WTC11 (cell line): ENCODE results near the gene NDRG2. TPM values are rescaled to one million over a fixed set of nuclear protein-coding genes. Genes with fewer than 3 reads are reported as not detected.

Experiments used
- ATAC-seq: fragments of 200-7000 bp; cut with Tn5 transposase; 2 replicates; pipeline ENCODE4 v1.10.0; 2021; ENCODE audit warnings: mild to moderate bottlenecking, moderate library complexity
- CTCF ChIA-PET: fragments of 300-600 bp; sonication (Branson Sonifier 250); formaldehyde crosslinking; loops from one replicate; lab custom pipeline; 2021; ENCODE audit warnings: antibody characterized with exemption; lab: Charles Lee
- POLR2A ChIA-PET: fragments of 350-600 bp; sonication (Branson Sonifier 250); formaldehyde crosslinking; loops from one replicate; lab custom pipeline; 2021; ENCODE audit warnings: antibody characterized with exemption; lab: Charles Lee
- DNase-seq: peaks from one replicate; pipeline ENCODE4 v3.0.0; 2021; ENCODE audit warnings: low spot score
- H3K27ac Mint-ChIP-seq: 2 replicates; pipeline ENCODE4 v1.8.0; 2021; ENCODE audit warnings: mixed read lengths
- H3K27me3 Mint-ChIP-seq: 2 replicates; pipeline ENCODE4 v1.8.0; 2021; ENCODE audit warnings: low read depth, mild to moderate bottlenecking, moderate library complexity, mixed read lengths
- H3K36me3 Mint-ChIP-seq: 2 replicates; pipeline ENCODE4 v1.8.0; 2021; ENCODE audit warnings: mixed read lengths
- H3K4me1 Mint-ChIP-seq: 2 replicates; pipeline ENCODE4 v1.8.0; 2022; ENCODE audit warnings: mixed read lengths
- H3K4me3 Mint-ChIP-seq: 2 replicates; pipeline ENCODE4 v1.8.0; 2021; ENCODE audit warnings: mild to moderate bottlenecking, moderate library complexity, mixed read lengths
- H3K9me3 Mint-ChIP-seq: 2 replicates; pipeline ENCODE4 v1.8.0; 2021; ENCODE audit warnings: mixed read lengths
- AFF4 ChIP-seq: sonication (generic); formaldehyde crosslinking; IDR thresholded peaks from 2 replicates; pipeline ENCODE4 v1.8.1; 2023; ENCODE audit warnings: mild to moderate bottlenecking, missing genetic modification reagents, borderline replicate concordance
- AR ChIP-seq: fragments of 250-450 bp; sonication (Bioruptor Pico); IDR thresholded peaks from 2 replicates; pipeline ENCODE4 v1.9.0; 2021; ENCODE audit warnings: mild to moderate bottlenecking
- CREB1 ChIP-seq: sonication (generic); formaldehyde crosslinking; IDR thresholded peaks from 2 replicates; pipeline ENCODE4 v1.8.0; 2023; ENCODE audit warnings: mild to moderate bottlenecking, missing genetic modification reagents
- ERG ChIP-seq: fragments of 250-450 bp; sonication (Bioruptor Pico); IDR thresholded peaks from 2 replicates; pipeline ENCODE4 v1.8.0; 2021; ENCODE audit warnings: mild to moderate bottlenecking
- FOXK1 ChIP-seq: sonication (generic); formaldehyde crosslinking; IDR thresholded peaks from 2 replicates; pipeline ENCODE4 v1.8.0; 2022; ENCODE audit warnings: mild to moderate bottlenecking, moderate library complexity, missing genetic modification reagents
- FOXP4 ChIP-seq: sonication (generic); formaldehyde crosslinking; IDR thresholded peaks from 2 replicates; pipeline ENCODE4 v1.8.0; 2022; ENCODE audit warnings: mild to moderate bottlenecking, missing genetic modification reagents
- IRF1 ChIP-seq: sonication (generic); formaldehyde crosslinking; IDR thresholded peaks from 2 replicates; pipeline ENCODE4 v1.8.0; 2023; ENCODE audit warnings: missing genetic modification reagents
- IRF2 ChIP-seq: sonication (generic); formaldehyde crosslinking; IDR thresholded peaks from 2 replicates; pipeline ENCODE4 v1.8.0; 2022; ENCODE audit warnings: low read depth, missing genetic modification reagents, borderline replicate concordance
- JAZF1 ChIP-seq: fragments of 250-450 bp; sonication (Bioruptor Pico); IDR thresholded peaks from 2 replicates; pipeline ENCODE4 v1.9.0; 2021; ENCODE audit warnings: moderate library complexity, mild to moderate bottlenecking, inconsistent platforms
- KAT7 ChIP-seq: sonication (generic); formaldehyde crosslinking; IDR thresholded peaks from 2 replicates; pipeline ENCODE4 v1.8.1; 2023; ENCODE audit warnings: missing genetic modification reagents, mild to moderate bottlenecking, borderline replicate concordance
- MAX ChIP-seq: sonication (generic); formaldehyde crosslinking; IDR thresholded peaks from 2 replicates; pipeline ENCODE4 v1.8.0; 2022; ENCODE audit warnings: mild to moderate bottlenecking, missing genetic modification reagents
- MXD4 ChIP-seq: fragments of 250-450 bp; sonication (Bioruptor Pico); IDR thresholded peaks from 2 replicates; pipeline ENCODE4 v1.8.0; 2021; ENCODE audit warnings: mild to moderate bottlenecking, moderate library complexity, borderline replicate concordance
- NR1H2 ChIP-seq: sonication (generic); formaldehyde crosslinking; IDR thresholded peaks from 2 replicates; pipeline ENCODE4 v1.9.0; 2021; ENCODE audit warnings: mild to moderate bottlenecking, moderate library complexity, missing genetic modification reagents
- NR2C2 ChIP-seq: sonication (generic); formaldehyde crosslinking; IDR thresholded peaks from 2 replicates; pipeline ENCODE4 v1.8.0; 2022; ENCODE audit warnings: mild to moderate bottlenecking, missing genetic modification reagents
- NR3C1 ChIP-seq: sonication (generic); formaldehyde crosslinking; conservative IDR thresholded peaks from 2 replicates; pipeline ENCODE4 v1.8.1; 2023; ENCODE audit warnings: low read depth, mild to moderate bottlenecking, missing genetic modification reagents
- PRRX2 ChIP-seq: fragments of 250-450 bp; sonication (Bioruptor Pico); IDR thresholded peaks from 2 replicates; pipeline ENCODE4 v1.8.0; 2021; ENCODE audit warnings: mild to moderate bottlenecking
- TP53 ChIP-seq: sonication (generic); formaldehyde crosslinking; IDR thresholded peaks from 2 replicates; pipeline ENCODE4 v1.8.1; 2023; ENCODE audit warnings: mild to moderate bottlenecking, missing genetic modification reagents
- ZBTB21 ChIP-seq: sonication (generic); formaldehyde crosslinking; IDR thresholded peaks from 2 replicates; pipeline ENCODE4 v1.8.1; 2023; ENCODE audit warnings: mild to moderate bottlenecking, missing genetic modification reagents, borderline replicate concordance
- ZMAT4 ChIP-seq: fragments of 250-450 bp; sonication (Bioruptor Pico); IDR thresholded peaks from 2 replicates; pipeline ENCODE4 v1.9.0; 2021; ENCODE audit warnings: mild to moderate bottlenecking
- ZNF416 ChIP-seq: fragments of 250-450 bp; sonication (Bioruptor Pico); IDR thresholded peaks from 2 replicates; pipeline ENCODE4 v1.9.0; 2021; ENCODE audit warnings: mild to moderate bottlenecking, inconsistent platforms
- total RNA-seq: library from RNA; stranded (reverse); gene quantifications from 3 replicates; pipeline ENCODE4 v1.2.3, GENCODE V29; 2021

NDRG2 gene
- total RNA-seq, 1 experiment from 2014 or later, result 32.2 TPM

GRCh38 chr14:20997115-20997514 lies 27.7 kb downstream of the NDRG2 start:
- H3K27me3 Mint-ChIP-seq, result no peaks in the 10 kb centered on the region; the same call in 1 of the 2 replicates
- no peaks in the 10 kb centered on the region for H3K9me3 Mint-ChIP-seq
- no peak overlapping the region for H3K4me3 Mint-ChIP-seq
- H3K4me1 Mint-ChIP-seq, result peaks cover 18% of the 10 kb centered on the region
- CTCF ChIA-PET, result interaction anchor here (0.6 to 5.6 kb wide), 11 partner anchors 9 to 171 kb away, joined by 3 to 78 read pairs (median 5); no protein-coding TSS in a partner anchor
- TF ChIP-seq AFF4 (CRISPR knock-in tag), result no peak
- no peak for TF ChIP-seq PRRX2 (CRISPR knock-in tag)
- TF ChIP-seq AR, result no peak
- no peak for TF ChIP-seq ZNF416 (CRISPR knock-in tag)
- no peak for TF ChIP-seq IRF1 (CRISPR knock-in tag)
- TF ChIP-seq NR1H2, result no peak
- TF ChIP-seq IRF2 (CRISPR knock-in tag), result no peak
- no peak for TF ChIP-seq NR3C1 (CRISPR knock-in tag)
- TF ChIP-seq CREB1 (CRISPR knock-in tag), result no peak
- H3K36me3 Mint-ChIP-seq, result peaks cover 46% of the 10 kb centered on the region
- H3K27ac Mint-ChIP-seq, result peak overlapping the region; percentile 78; the same call in 1 of the 2 replicates
- DNase-seq (no peak), ATAC-seq (no peak)
- POLR2A ChIA-PET, result interaction anchor here (0.6 to 0.7 kb wide), 2 partner anchors 74 to 196 kb away, joined by 5 to 8 read pairs; no protein-coding TSS in a partner anchor

GRCh38 chr14:20996521-20996920 lies 28.3 kb downstream of the NDRG2 start:
- no peak for DNase-seq
- POLR2A ChIA-PET, result no interaction called here
- CTCF ChIA-PET, result interaction anchor here (0.9 to 5.6 kb wide), 7 partner anchors 18 to 96 kb away, joined by 3 to 78 read pairs (median 9); no protein-coding TSS in a partner anchor
- Mint-ChIP-seq H3K4me1 (peaks cover 21% of the 10 kb centered on the region), H3K27me3 (no peaks in the 10 kb centered on the region; the same call in 1 of the 2 replicates), H3K27ac (no peak overlapping the region), H3K4me3 (no peak overlapping the region), H3K36me3 (peaks cover 52% of the 10 kb centered on the region), H3K9me3 (no peaks in the 10 kb centered on the region)
- TF ChIP-seq KAT7 (CRISPR knock-in tag) (no peak), JAZF1 (no peak), FOXP4 (CRISPR knock-in tag) (no peak), ZBTB21 (CRISPR knock-in tag) (no peak), ZMAT4 (no peak), FOXK1 (no peak), ERG (no peak), TP53 (CRISPR knock-in tag) (no peak), NR2C2 (CRISPR knock-in tag) (no peak), MAX (CRISPR knock-in tag) (no peak), MXD4 (CRISPR knock-in tag) (no peak)
- no peak for ATAC-seq
